ENCODE measurements around the gene TP53BP2.
"Not testable (repeated sequence)": the region's sequence is repeated elsewhere in the genome, so short reads cannot be mapped to it uniquely, and the experiment has no call there.

TP53BP2 gene

GRCh38 chr1:223820971-223821370, 24.8 kb downstream of the TP53BP2 start:
- Histone ChIP-seq H3K27me3 (ENCODE audit: insufficient read depth, poor library complexity, severe bottlenecking) (no peaks in the 10 kb centered on the region), H3K4me3 (replicated peaks; ENCODE audit: insufficient read depth, low read length) (no peak overlapping the region), H3K27ac (replicated peaks) (peak overlapping the region; percentile 17)
- TF ChIP-seq, protein P1, sequence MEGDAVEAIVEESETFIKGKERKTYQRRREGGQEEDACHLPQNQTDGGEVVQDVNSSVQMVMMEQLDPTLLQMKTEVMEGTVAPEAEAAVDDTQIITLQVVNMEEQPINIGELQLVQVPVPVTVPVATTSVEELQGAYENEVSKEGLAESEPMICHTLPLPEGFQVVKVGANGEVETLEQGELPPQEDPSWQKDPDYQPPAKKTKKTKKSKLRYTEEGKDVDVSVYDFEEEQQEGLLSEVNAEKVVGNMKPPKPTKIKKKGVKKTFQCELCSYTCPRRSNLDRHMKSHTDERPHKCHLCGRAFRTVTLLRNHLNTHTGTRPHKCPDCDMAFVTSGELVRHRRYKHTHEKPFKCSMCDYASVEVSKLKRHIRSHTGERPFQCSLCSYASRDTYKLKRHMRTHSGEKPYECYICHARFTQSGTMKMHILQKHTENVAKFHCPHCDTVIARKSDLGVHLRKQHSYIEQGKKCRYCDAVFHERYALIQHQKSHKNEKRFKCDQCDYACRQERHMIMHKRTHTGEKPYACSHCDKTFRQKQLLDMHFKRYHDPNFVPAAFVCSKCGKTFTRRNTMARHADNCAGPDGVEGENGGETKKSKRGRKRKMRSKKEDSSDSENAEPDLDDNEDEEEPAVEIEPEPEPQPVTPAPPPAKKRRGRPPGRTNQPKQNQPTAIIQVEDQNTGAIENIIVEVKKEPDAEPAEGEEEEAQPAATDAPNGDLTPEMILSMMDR (IDR thresholded peaks at IDR 0.05; ENCODE audit: insufficient read depth, low read length) = no peak
- TF ChIP-seq REST (IDR thresholded peaks at IDR 0.05; ENCODE audit: insufficient replicate concordance, low read depth) = no peak
- no peak for TF ChIP-seq GABPA (IDR thresholded peaks at IDR 0.05; ENCODE audit: low read depth)
- DNase-seq (ENCODE audit: low read depth in 1 of 2, low spot score in 1 of 2) = no peak

GRCh38 chr1:223820515-223820858, 25.3 kb downstream of the TP53BP2 start:
- TF ChIP-seq SPI1 (IDR thresholded peaks at IDR 0.05; ENCODE audit: borderline replicate concordance, low read depth) = no peak
- no peak for TF ChIP-seq POLR2AphosphoS5 (IDR thresholded peaks at IDR 0.05; ENCODE audit: low read depth)
- TF ChIP-seq REST (IDR thresholded peaks at IDR 0.05; ENCODE audit: insufficient replicate concordance, low read depth) = no peak
- TF ChIP-seq, protein P1 (IDR thresholded peaks at IDR 0.05; ENCODE audit: insufficient read depth, low read length) = no peak
- no peak for TF ChIP-seq GABPA (IDR thresholded peaks at IDR 0.05; ENCODE audit: low read depth)
- no peak for DNase-seq (ENCODE audit: low read depth in 1 of 2, low spot score in 1 of 2)
- no peak overlapping the region for H3K4me3 ChIP-seq (replicated peaks; ENCODE audit: insufficient read depth, low read length)
- H3K27me3 ChIP-seq (ENCODE audit: insufficient read depth, poor library complexity, severe bottlenecking) = no peaks in the 10 kb centered on the region
- H3K27ac ChIP-seq (replicated peaks) = peak overlapping the region; percentile 17

- TF ChIP-seq GABPA (IDR thresholded peaks at IDR 0.05; ENCODE audit: low read depth) = no peak
- no peak for TF ChIP-seq REST (IDR thresholded peaks at IDR 0.05; ENCODE audit: insufficient replicate concordance, low read depth)
- TF ChIP-seq POLR2AphosphoS5 (IDR thresholded peaks at IDR 0.05; ENCODE audit: low read depth) = no peak
- TF ChIP-seq SPI1 (IDR thresholded peaks at IDR 0.05; ENCODE audit: borderline replicate concordance, low read depth) = peak; percentile 69
- TF ChIP-seq, protein P1 (IDR thresholded peaks at IDR 0.05; ENCODE audit: insufficient read depth, low read length) = no peak
- peak overlapping the region; percentile 17 for H3K27ac ChIP-seq (replicated peaks)
- no peaks in the 10 kb centered on the region for H3K27me3 ChIP-seq (ENCODE audit: insufficient read depth, poor library complexity, severe bottlenecking)
- DNase-seq (ENCODE audit: low read depth in 1 of 2, low spot score in 1 of 2) = no peak
- H3K4me3 ChIP-seq (replicated peaks; ENCODE audit: insufficient read depth, low read length) = no peak overlapping the region
Measured at GRCh38 chr1:223819730-223820514, 25.8 kb downstream of the TP53BP2 start.

DNA sequence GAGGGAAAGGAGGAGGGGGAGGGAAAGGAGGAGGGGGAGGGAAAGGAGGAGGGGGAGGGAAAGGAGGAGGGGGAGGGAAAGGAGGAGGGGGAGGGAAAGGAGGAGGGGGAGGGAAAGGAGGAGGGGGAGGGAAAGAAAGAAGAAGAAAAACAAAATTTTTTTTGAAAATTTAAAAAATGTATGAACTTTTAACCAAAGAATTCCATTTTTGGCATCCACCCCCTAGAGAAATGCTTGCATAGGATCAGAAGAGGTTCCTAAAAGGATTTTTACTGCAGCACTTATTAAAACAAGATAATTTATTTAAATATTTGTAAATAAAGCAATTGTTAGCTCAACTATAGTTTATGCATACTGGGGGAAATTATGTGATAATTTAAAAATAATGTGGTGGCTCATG, 28.5 kb downstream of the TP53BP2 start:
- H3K4me3 ChIP-seq (replicated peaks; ENCODE audit: insufficient read depth, low read length); H3K27me3 ChIP-seq (ENCODE audit: insufficient read depth, poor library complexity, severe bottlenecking); DNase-seq (ENCODE audit: low read depth in 1 of 2, low spot score in 1 of 2); H3K27ac ChIP-seq (replicated peaks): not testable (repeated sequence)
